ENCODE results near the gene ANXA7.

The ANXA7 gene

GRCh38 chr10:73413528-73414229, at the start of gene ANXA7:
Gene ANXA7 (minus strand): TSS chr10:73414058. CDS start chr10:73400856, 13,202 bp downstream.
- DNase-seq (ENCODE audit: low read depth in 2 of 2): peak; percentile 87 to 96

DNA sequence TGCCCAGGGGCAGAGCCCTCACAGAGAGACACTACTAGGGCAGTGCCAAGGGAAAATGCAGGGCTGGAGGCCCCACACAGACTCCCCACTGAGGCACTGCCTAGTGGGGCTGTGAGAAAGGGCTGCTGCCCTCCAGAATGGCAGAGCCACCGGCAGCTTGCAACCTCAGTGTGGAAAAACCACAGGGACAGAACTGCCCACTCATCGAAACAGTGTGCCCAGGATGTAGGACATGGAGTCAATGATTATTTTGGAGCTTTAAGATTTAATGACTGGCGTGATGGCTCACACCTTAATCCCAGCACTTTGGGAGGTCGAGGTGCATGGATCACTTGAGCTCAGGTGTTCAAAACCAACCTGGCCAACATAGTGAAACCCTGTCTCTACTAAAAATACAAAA, 47.0 kb upstream of the ANXA7 start:
- DNase-seq (ENCODE audit: low read depth in 2 of 2): no peak

DNA sequence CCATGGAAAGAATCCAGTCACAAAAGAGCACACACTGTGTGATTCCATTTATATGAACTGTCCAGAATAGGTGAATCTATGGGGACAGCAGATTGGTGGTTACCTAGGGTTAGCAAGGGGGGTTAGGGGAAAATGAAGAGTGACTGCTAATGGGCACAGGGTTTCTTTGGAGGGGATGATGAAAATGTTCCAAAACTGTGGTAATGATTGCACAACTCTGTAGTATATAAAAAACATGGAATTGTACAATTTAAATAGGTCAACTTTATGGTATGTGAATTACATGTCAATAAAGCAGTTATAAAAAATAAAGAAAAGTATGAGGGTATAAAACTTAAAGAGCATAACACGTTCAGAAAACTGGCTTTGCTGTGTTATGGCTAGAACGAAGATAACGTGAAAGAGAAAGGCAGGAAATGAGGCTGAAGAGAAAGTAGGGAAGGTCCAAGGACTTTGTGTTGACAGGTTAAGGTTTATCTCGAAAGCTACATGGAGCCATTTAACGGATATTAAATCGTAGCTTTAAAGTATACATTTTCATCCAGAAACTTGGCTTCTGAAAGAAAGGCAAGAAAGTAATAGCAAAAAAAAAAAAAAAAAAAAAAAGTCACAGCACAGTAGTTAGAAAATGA, 45.9 kb upstream of the ANXA7 start:
- DNase-seq (ENCODE audit: low read depth in 2 of 2): no peak

GRCh38 chr10:73456187-73456890, 42.5 kb upstream of the ANXA7 start:
- DNase-seq (ENCODE audit: low read depth in 2 of 2): no peak

- DNase-seq (ENCODE audit: low read depth in 2 of 2): no peak
Observed at GRCh38 chr10:73449113-73449512, 35.3 kb upstream of the ANXA7 start.

GRCh38 chr10:73448384-73448783, 34.5 kb upstream of the ANXA7 start:
- no peak for DNase-seq (ENCODE audit: low read depth in 2 of 2)

DNA sequence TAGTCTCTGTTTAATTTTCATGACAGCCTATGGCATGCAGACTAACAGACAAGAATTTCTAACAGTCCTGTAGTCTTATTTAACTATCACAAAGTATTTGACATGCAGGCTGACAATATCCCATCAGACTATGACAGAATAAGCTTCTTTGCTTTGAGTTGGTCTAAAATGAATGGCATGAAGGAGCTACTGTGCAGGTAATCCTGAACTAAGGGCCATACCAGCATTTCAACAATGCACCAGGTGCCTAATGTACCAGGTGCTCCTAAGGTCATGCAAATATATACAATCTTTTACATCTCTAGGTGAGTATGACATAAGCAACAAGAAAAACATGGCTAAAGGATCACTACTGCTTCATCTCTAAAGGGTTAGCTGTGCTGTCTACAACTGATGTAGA, 33.1 kb upstream of the ANXA7 start:
- no peak for DNase-seq (ENCODE audit: low read depth in 2 of 2)

- DNase-seq (ENCODE audit: low read depth in 2 of 2): no peak
Observed at GRCh38 chr10:73444457-73444856, 30.6 kb upstream of the ANXA7 start.

DNA sequence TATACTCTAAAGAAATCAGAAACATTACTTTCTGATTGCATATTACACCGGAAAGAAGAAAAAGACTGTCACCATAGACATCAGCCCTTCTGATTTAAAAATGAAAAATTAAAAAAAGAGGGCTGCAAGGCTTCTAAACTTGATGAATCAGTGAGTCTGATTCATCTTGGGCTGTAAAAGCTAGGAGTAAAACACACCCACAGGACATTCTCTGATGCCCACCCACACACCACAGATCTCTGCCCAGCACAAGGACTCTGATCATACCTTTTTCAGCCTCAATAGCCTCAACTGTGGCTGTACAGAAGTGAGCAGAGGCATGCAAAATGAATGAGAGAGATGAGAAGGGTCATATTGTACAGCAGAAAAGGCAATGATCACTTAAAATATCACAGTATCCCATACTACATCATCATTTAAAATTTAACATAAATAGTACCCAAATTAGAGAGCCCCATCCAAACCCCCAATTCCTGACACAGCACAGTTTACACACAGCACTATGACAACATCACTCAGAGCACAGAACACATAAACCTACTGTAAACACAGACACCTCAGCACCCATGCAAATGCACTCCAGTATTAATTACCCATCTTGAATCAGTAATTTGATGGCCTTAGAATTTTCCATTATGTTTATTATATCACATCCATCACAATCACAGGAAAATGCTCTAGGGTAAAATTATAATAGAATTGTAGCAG, 25.9 kb upstream of the ANXA7 start:
- DNase-seq (ENCODE audit: low read depth in 2 of 2): no peak

DNA sequence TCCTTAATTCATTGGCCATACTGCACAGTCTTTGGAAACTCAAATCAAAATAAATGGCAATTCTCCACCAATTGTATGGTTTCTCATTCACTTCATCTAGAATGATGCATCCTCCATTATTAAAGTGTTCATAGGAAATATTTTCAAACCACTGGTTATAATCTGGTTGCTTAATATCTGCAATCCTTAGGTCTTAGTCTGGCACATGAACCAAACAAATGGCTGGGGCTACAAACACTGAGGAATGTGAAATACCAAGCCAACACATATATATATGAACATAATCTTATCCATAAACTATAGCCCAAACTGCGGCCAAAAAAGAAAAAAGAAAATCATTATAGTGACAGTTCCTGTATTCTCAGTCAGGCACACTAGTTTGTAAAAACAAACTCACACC, 25.2 kb upstream of the ANXA7 start:
- no peak for DNase-seq (ENCODE audit: low read depth in 2 of 2)

DNA sequence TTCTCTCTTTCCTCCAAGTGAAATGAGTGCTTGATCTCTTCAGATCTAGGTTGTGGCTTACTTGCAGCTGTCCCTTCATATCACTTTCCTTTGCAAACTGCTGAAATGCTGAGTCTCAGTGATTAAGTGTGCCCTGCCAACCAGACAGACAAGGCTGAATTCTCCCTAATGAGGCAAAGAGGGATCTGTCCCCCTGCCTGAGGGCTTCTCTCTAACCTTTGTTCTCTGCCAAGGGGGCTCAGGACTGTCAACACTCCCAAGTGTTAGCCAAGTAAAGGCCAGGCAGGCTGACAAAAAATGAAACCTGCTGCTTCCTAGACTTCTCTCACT, 19.6 kb upstream of the ANXA7 start, which contains the start of gene MSS51:
TSS of gene MSS51 (minus strand) at position 24 of the 330 bp plus-strand sequence. CDS start 5,277 bp downstream, outside the sequence.
- no peak for DNase-seq (ENCODE audit: low read depth in 2 of 2)

GRCh38 chr10:73432646-73433537, 19.0 kb upstream of the ANXA7 start:
- DNase-seq (ENCODE audit: low read depth in 2 of 2): no peak

GRCh38 chr10:73426318-73426717, 12.5 kb upstream of the ANXA7 start:
- no peak for DNase-seq (ENCODE audit: low read depth in 2 of 2)

- no peak for DNase-seq (ENCODE audit: low read depth in 2 of 2)
Observed at GRCh38 chr10:73424478-73424877, 10.6 kb upstream of the ANXA7 start.

- no peak for DNase-seq (ENCODE audit: low read depth in 2 of 2)
Observed at GRCh38 chr10:73423309-73423708, 9.5 kb upstream of the ANXA7 start.

DNA sequence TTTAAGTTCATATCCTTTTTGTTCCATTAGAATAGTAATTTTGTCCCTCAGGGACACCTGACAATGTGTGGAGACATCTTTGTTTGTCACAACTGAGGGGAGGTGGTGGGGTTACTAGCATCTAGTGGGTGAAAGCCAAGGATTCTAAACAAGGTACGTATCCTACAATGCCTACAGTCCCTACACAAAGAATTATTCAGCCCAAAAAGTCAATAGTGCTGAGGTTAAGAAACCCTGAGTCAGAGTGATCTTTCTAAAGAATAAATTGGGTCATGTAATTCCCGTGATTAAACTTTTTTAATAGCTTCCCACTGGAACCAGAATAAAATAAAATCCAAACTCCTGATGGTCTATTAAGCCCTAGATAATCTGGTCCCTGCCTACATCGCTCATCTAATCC, 2.7 kb upstream of the ANXA7 start:
- DNase-seq (ENCODE audit: low read depth in 2 of 2): no peak

DNA sequence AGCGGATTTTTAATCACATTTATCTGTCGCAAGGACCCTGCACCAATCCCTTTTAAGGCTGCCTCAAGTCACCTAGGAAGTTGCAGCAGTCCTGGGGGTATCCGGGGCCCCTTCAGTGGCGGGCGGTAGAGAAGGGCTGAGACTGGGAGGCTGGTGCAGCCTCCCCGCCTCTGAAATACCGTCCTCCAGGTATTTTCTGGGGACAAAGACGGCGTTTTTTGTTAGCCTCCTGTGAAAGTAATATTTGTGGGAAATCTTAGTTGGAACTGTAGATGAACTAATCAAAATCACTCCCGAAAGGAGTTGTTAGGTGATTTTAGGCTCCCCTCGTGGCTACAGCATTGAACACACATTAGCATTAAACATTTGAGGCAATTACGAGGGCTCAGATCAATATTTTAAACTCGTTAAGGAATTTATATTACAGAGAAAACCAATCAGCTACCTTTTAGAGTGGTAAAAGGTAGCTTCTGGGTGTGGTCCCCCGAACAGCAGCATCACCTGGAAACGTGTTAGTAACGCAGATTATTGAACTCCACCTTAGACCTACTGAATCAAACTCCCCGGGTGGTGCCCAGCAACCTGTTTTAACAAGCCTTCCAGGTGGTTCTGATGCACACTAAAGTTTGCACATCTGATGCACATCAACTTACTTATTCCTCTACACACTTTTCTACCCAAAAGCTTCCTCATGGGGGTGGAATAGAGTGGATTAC, 530 bp upstream of the ANXA7 start:
- no peak for DNase-seq (ENCODE audit: low read depth in 2 of 2)

- peak in 1 of 2 experiments; percentile 9 for DNase-seq (ENCODE audit: low read depth in 2 of 2)
Observed at GRCh38 chr10:73413108-73413527, 740 bp downstream of the ANXA7 start.

DNA sequence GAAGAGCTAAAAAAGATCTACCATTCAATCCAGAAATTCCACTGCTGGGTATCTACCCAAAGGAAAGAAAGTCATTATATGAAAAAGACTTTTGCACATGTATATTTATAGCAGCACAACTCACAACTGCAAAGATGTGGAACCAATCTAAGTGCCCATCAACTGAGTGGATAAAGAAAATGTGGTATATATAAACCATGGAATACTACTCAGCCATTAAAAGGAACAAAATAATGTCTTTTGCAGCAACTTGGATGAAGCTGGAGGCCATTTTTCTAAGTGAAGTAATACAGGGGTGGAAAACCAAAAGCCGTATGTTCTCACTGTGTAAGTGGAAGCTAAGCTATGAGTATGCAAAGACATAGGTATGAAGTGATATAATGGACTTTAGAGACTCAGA, 3.0 kb downstream of the ANXA7 start:
- DNase-seq (ENCODE audit: low read depth in 2 of 2): no peak

DNA sequence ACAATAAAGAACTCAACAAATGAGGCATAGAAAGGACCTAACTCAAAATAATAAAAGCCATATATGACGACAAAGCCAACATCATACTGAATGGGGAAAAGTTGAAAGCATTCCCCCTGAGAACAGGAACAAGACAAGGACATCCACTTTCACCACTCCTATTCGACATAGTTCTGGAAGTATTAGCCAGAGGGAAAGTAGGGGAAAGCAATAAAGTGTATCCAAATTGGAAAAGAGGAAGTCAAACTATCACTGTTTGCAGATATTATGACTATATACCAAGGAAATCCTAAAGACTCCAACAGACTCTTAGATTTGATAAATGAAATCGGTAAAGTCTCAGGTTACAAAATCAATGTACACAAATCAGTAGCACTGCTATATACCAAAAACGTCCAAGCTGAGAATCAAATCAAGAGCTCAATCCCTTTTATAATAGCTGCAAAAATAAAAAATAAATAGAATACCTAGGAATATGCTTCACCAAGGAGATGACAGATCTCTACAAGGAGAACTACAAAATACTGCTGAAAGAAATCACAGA, 4.8 kb downstream of the ANXA7 start:
- DNase-seq (ENCODE audit: low read depth in 2 of 2): no peak

Measured in stimulated activated CD4-positive, alpha-beta T cell treated with anti-CD3 and anti-CD28 coated beads, Interleukin-12 subunit alpha, Interleukin-12 subunit beta, amount 100 ng/mL, for 24 hours (primary cell).